ENCODE data around the gene GTPBP2. TPM values are rescaled to one million over a fixed set of nuclear protein-coding genes. Genes with fewer than 3 reads are reported as not detected.
A peak's percentile ranks its signal among the peaks of the same experiment; 100 is the strongest.

The GTPBP2 gene
- total RNA-seq, 1 experiment from 2014 or later: 64.2 TPM

- no peak for DNase-seq
- Histone ChIP-seq H3K36me3 (replicated peaks; ENCODE audit: control insufficient read depth, insufficient read depth, low read length) (peaks cover 9% of the 10 kb centered on the region), H3K4me3 (ENCODE audit: insufficient read depth, low read depth, low read length) (no peak overlapping the region), H3K27me3 (ENCODE audit: control insufficient read depth, insufficient read depth, low read length) (no peaks in the 10 kb centered on the region)
These were observed 44.0 kb downstream of the GTPBP2 start for GRCh38 chr6:43584892-43585570.

- H3K4me3 ChIP-seq (ENCODE audit: insufficient read depth, low read depth, low read length): no peak overlapping the region
- peaks cover 9% of the 10 kb centered on the region for H3K36me3 ChIP-seq (replicated peaks; ENCODE audit: control insufficient read depth, insufficient read depth, low read length)
- H3K27me3 ChIP-seq (ENCODE audit: control insufficient read depth, insufficient read depth, low read length): no peaks in the 10 kb centered on the region
- no peak for DNase-seq
These were observed 46.2 kb downstream of the GTPBP2 start for GRCh38 chr6:43582911-43583310.

- no peaks in the 10 kb centered on the region for H3K27me3 ChIP-seq (ENCODE audit: control insufficient read depth, insufficient read depth, low read length)
- H3K36me3 ChIP-seq (replicated peaks; ENCODE audit: control insufficient read depth, insufficient read depth, low read length): peaks cover 3% of the 10 kb centered on the region; the same call in 1 of the 2 replicates
- no peak overlapping the region for H3K4me3 ChIP-seq (ENCODE audit: insufficient read depth, low read depth, low read length)
- DNase-seq: no peak
These were observed 49.9 kb downstream of the GTPBP2 start for GRCh38 chr6:43579171-43579570.

- DNase-seq: no peak
- no peaks in the 10 kb centered on the region for H3K27me3 ChIP-seq (ENCODE audit: control insufficient read depth, insufficient read depth, low read length)
- H3K36me3 ChIP-seq (replicated peaks; ENCODE audit: control insufficient read depth, insufficient read depth, low read length): peaks cover 3% of the 10 kb centered on the region; the same call in 1 of the 2 replicates
- H3K4me3 ChIP-seq (ENCODE audit: insufficient read depth, low read depth, low read length): no peak overlapping the region
These were observed 50.3 kb downstream of the GTPBP2 start for GRCh38 chr6:43578748-43579147.

GRCh38 chr6:43575772-43576551, 53.1 kb downstream of the GTPBP2 start, which contains the start of the genes POLH and XPO5:
Gene POLH, plus strand, starts transcription at chr6:43576185. Its CDS starts 6,135 bp downstream, at chr6:43582320.
Gene XPO5, minus strand, starts transcription at chr6:43576038. Its CDS starts 174 bp downstream, at chr6:43575864.
- peak; percentile 99 for DNase-seq
- Histone ChIP-seq H3K36me3 (replicated peaks; ENCODE audit: control insufficient read depth, insufficient read depth, low read length) (peaks cover 19% of the 10 kb centered on the region), H3K27me3 (ENCODE audit: control insufficient read depth, insufficient read depth, low read length) (no peaks in the 10 kb centered on the region), H3K4me3 (ENCODE audit: insufficient read depth, low read depth, low read length) (peak within 1 kb of the TSS; percentile 99)

GRCh38 chr6:43575105-43575771, 53.8 kb downstream of the GTPBP2 start:
- Histone ChIP-seq H3K4me3 (ENCODE audit: insufficient read depth, low read depth, low read length) (peak overlapping the region; percentile 99), H3K36me3 (replicated peaks; ENCODE audit: control insufficient read depth, insufficient read depth, low read length) (peaks cover 25% of the 10 kb centered on the region), H3K27me3 (ENCODE audit: control insufficient read depth, insufficient read depth, low read length) (no peaks in the 10 kb centered on the region)
- DNase-seq: peak; percentile 75

GRCh38 chr6:43572015-43572414, 57.0 kb downstream of the GTPBP2 start:
- Histone ChIP-seq H3K4me3 (ENCODE audit: insufficient read depth, low read depth, low read length) (no peak overlapping the region), H3K36me3 (replicated peaks; ENCODE audit: control insufficient read depth, insufficient read depth, low read length) (peaks cover 39% of the 10 kb centered on the region), H3K27me3 (ENCODE audit: control insufficient read depth, insufficient read depth, low read length) (no peaks in the 10 kb centered on the region)
- no peak for DNase-seq

- H3K4me3 ChIP-seq (ENCODE audit: insufficient read depth, low read depth, low read length): no peak overlapping the region
- no peaks in the 10 kb centered on the region for H3K27me3 ChIP-seq (ENCODE audit: control insufficient read depth, insufficient read depth, low read length)
- peaks cover 42% of the 10 kb centered on the region for H3K36me3 ChIP-seq (replicated peaks; ENCODE audit: control insufficient read depth, insufficient read depth, low read length)
- no peak for DNase-seq
These were observed 58.1 kb downstream of the GTPBP2 start for GRCh38 chr6:43570876-43571441.

Other genes starting within 250 kb of the GTPBP2 start
- gene ABCC10, start 201.7 kb downstream of the GTPBP2 start, total RNA-seq (2014; rRNA removed; shearing (Covaris generic)): 17.3 and 18.4 TPM in 2 replicates
- 0.33 and 0.42 TPM in 2 replicates for gene DLK2, start 173.7 kb downstream of the GTPBP2 start, total RNA-seq (2014; rRNA removed; shearing (Covaris generic))
- gene TJAP1, start 151.7 kb downstream of the GTPBP2 start, total RNA-seq (2014; rRNA removed; shearing (Covaris generic)): 25.3 and 25.5 TPM in 2 replicates
- gene LRRC73, start 118.9 kb downstream of the GTPBP2 start, total RNA-seq (2014; rRNA removed; shearing (Covaris generic)): 0.26 TPM in 1 of 2 replicates, not detected in the other
- gene YIPF3, start 112.3 kb downstream of the GTPBP2 start, total RNA-seq (2014; rRNA removed; shearing (Covaris generic)): 92.9 and 102 TPM in 2 replicates
- 40.3 and 40.8 TPM in 2 replicates for gene POLR1C, start 112.2 kb downstream of the GTPBP2 start, total RNA-seq (2014; rRNA removed; shearing (Covaris generic))
- 70.9 and 78.3 TPM in 2 replicates for gene XPO5, start 53.2 kb downstream of the GTPBP2 start, total RNA-seq (2014; rRNA removed; shearing (Covaris generic))
- gene POLH, start 53.1 kb downstream of the GTPBP2 start, total RNA-seq (2014; rRNA removed; shearing (Covaris generic)): 4.7 and 5.0 TPM in 2 replicates
- gene MAD2L1BP, start 6.6 kb upstream of the GTPBP2 start, total RNA-seq (2014; rRNA removed; shearing (Covaris generic)): 40.0 and 46.5 TPM in 2 replicates
- 0.07 TPM in 1 of 2 replicates, not detected in the other for gene RSPH9, start 15.8 kb upstream of the GTPBP2 start, total RNA-seq (2014; rRNA removed; shearing (Covaris generic))
- gene MRPS18A, start 58.5 kb upstream of the GTPBP2 start, total RNA-seq (2014; rRNA removed; shearing (Covaris generic)): 77.3 and 102 TPM in 2 replicates
- gene VEGFA, start 140.9 kb upstream of the GTPBP2 start, total RNA-seq (2014; rRNA removed; shearing (Covaris generic)): 32.1 and 39.6 TPM in 2 replicates

Data from H7 (cell line).